OCI-M2 (cell line): ENCODE results near the gene AGPAT4.

Experiments used
- DNase-seq: peaks from one replicate; lab custom pipeline; 2025; ENCODE audit not compliant: unreplicated experiment; lab: John Stamatoyannopoulos, UW

Gene AGPAT4

DNA sequence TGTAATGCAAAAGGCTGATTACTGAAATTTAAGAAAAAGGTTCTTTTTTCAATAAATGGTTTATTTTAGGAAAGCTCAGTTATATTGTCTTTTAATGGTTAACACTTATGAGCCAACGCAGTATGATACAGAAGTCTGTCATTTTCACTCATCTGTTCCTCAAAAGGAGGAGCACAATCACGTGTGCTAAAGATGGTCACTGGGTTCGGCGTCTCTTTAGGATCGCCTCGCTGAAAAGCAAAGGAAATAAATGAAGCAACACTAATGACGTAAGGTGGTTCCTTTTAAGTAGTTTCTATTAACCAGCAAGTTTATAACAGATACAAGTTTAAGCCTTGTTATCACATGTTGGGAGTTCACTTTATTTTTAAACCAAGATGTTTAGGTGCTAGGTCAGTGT lies 156.6 kb downstream of the AGPAT4 start:
- DNase-seq, result no peak

DNA sequence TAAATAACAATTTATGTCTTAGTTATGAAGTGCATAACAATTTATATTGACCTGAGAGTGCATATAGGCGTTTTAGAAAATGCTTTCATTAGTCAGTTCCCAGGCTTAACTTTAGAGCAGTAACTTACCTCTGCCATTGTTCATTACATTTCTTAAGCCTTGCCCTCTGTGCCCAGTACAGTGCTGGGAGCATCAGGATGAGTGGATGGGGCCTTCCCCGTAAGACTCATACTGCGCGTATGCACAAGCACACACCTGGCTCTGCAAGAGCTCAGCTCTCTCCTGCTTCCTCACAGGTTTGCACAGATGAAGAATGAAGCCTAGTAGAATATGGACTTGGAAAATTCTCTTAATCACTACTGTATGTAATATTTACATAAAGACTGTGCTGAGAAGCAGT lies 157.3 kb downstream of the AGPAT4 start:
- DNase-seq, result no peak

DNA sequence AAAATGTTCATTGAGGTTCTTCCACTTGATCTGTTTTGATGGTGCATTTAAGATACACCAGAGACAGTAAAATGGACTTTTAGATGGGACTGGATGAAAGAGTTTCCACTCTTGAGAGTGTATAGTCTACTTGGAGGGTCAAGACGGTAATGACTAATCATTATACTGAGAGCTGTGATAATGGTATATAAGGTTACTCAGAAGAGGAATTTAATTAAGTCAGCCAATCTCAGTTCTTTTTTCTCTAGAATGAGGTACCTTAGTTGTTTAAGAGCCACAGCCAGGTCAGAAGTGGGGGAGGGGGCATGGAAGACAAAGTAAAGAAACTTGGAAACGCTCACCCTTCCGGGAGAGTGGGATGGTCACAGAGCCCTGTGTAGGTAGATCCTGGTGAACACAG lies 158.4 kb downstream of the AGPAT4 start:
- no peak for DNase-seq

DNA sequence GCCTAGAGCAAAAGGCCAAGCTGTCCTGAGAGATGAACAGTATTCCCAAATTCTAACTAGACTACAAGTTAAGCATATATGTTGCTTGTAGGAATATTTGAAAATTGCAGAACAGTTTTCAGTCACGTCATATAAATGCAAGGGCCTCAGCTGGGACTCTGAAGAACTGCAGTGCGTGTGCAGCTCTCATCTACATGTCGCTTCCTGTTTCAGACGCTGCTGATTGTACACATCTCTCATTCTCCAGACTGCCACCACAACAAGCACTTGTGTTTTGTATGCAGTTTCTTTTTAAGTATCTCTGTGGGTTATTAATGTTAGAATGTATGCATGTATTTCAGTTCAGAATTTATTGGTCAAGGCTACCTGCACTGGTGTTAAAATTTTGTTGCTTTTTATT lies 162.6 kb downstream of the AGPAT4 start:
- DNase-seq, result no peak

- DNase-seq, result no peak
Observed at GRCh38 chr6:161110028-161110779, 163.7 kb downstream of the AGPAT4 start.

DNA sequence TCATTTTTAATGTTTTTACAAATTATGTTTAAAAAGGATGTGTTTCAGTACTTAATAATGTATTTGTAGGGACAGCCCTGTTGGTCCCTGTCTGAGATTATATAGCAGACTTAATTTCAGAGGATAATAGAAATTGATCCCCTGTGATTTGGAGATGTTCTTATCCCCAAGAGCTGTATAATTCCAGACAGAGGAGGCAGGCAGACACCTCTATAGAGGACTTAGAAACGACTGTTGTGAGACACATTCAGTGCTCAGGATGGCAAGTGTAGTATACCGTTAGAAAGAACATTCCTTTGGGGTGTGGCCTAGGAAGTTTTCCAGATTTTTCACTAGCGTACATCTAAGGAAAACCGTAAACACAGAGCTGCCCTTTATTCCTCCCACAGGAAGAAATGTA lies 164.5 kb downstream of the AGPAT4 start:
- no peak for DNase-seq

GRCh38 chr6:161108916-161109315 lies 164.9 kb downstream of the AGPAT4 start:
- DNase-seq, result no peak

GRCh38 chr6:161107779-161108730 lies 165.8 kb downstream of the AGPAT4 start:
- DNase-seq, result no peak

GRCh38 chr6:161105408-161105807 lies 168.5 kb downstream of the AGPAT4 start:
- no peak for DNase-seq

DNA sequence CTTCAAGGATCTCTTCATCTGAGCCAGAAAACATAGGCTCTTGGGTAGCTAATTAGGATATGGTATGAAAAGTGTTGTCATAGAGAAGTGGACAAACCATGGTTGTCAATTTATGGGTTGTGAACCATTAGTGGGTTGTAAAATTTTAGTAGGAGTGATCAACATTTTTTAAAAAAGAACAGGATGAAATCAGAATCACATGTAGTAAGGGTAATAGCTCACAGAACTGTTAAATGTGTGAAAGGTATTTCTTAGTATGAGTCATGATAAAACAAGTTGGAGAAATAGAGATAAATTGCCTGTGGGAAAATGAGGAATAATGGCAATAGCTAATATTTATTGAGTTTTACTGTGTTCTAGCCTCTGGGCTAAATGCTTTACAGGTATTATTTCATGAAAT lies 168.9 kb downstream of the AGPAT4 start:
- DNase-seq, result no peak

- no peak for DNase-seq
Observed at GRCh38 chr6:161103475-161103874, 170.4 kb downstream of the AGPAT4 start.

DNA sequence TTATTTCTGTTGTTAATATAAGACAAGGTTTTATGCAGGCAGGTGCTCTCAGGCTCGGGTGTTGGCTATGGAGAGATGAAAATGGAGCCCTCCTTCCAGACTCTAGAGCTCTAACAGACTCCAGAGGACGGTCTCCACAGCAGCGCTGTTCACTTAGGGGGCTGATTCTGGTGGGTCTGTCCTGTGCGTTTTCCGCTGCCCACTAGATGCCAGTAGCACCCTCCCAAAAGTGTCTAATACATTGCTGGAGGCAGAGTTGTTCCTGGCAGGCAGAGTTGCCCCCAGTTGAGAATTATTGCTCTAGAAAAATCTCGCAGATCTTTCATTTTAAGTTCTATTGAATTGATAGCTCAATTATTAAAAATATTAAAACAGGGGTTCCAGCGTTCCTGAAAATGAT lies 172.3 kb downstream of the AGPAT4 start:
- DNase-seq, result no peak

DNA sequence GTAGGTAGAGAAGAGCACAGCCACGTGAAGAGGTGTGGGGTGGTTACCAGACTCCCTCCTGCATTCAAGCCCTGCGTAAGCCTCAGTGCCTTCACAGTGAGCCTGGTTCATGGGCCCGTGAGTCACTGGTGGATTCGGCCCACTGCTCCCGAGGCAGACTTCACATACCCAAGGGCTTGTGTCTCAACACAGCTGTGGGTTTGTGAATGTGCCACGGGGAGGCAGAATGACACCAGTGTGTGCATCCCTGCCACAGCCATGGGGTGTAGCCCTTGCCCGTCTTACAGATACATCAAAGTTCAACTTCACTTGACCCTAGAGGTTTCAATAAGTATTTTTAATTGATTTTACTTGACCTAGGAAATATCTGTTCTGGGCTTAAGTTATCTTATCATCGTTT lies 173.8 kb downstream of the AGPAT4 start:
- no peak for DNase-seq

GRCh38 chr6:161095916-161096315 lies 177.9 kb downstream of the AGPAT4 start:
- DNase-seq, result no peak

DNA sequence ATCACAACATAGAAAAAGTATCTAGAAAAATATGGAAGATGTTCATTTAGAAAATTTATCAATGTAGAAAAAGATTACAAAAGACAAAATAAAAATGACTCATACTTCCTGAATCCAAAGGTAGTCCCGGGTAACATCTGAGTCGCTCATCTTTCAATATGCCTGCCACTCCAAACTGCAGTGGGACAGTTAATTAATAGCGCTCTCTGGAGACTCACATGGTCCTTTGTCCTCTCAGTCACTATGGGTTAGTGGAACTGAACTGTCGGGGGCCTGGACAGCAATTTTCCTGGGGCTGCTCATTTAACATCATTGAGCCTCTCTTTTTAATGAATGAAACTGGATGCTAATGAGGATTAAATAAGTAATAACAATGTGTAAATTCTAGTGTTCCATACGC lies 178.9 kb downstream of the AGPAT4 start:
- DNase-seq, result no peak

DNA sequence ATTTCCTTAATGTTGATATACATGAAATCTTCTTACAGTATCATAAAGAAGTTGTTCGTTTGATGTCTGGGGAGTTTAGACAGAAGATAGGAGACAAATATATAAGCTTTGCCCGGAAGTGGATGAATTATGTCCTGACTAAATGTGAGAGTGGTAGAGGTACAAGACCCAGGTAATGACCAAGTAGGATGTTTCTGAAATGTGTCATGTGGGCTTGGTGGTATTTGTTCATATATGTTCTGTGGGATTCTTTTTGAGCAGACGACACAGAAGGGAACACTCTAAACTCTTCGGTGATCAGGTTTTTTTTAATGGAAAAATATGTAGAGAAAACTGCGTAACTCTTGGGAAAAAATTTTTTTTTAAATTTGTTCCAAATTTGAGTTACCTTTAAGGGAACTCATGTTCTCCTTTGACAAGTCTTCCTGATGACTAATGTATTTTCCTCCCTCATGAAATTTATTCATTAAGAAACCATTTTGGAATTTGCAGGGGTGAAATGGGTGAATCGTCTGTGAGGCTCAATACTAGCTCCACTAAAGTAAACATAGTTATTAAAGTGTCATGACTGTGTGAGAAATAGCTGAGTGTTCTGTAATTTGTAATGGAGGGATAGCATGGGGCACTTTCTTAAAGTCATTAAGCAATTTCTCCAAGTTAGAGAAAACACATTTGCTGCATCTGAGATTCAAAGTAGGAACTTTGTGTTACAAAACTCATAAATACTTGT lies 181.7 kb downstream of the AGPAT4 start:
- DNase-seq, result no peak

DNA sequence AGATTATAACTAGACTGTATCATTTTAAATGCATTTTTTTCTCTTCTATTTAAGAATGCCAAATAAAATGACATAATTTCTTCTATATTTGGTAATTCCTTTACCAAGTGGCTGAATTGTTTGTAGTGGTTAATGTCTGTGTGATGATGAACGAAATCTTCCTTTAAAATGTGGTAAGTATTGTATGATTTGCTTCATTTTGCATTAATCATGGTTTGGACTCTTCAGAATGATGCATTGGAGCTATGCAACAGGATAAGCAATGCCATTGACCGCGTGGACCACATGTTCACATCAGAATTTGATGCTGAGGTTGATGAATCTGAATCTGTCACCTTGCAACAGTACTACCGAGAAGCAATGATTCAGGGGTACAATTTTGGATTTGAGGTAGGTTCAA lies 182.7 kb downstream of the AGPAT4 start:
- no peak for DNase-seq

- DNase-seq, result no peak
Observed at GRCh38 chr6:161088676-161089328, 185.1 kb downstream of the AGPAT4 start.

- no peak for DNase-seq
Observed at GRCh38 chr6:161085246-161085645, 188.6 kb downstream of the AGPAT4 start.

GRCh38 chr6:161082215-161082614 lies 191.6 kb downstream of the AGPAT4 start:
- no peak for DNase-seq
